VCaP (cell line): ENCODE measurements around the gene FBXW11.

Experiments used
- H3K27ac ChIP-seq: fragments of 450-650 bp; 2 replicates; pipeline ENCODE4 v1.5.1; 2017
- TF ChIP-seq, protein P1 (sequence below): fragments of 450-650 bp; conservative IDR thresholded peaks from 2 replicates; pipeline ENCODE4 v1.5.1; 2017; ENCODE audit warnings: mild to moderate bottlenecking, moderate library complexity

Gene FBXW11

DNA sequence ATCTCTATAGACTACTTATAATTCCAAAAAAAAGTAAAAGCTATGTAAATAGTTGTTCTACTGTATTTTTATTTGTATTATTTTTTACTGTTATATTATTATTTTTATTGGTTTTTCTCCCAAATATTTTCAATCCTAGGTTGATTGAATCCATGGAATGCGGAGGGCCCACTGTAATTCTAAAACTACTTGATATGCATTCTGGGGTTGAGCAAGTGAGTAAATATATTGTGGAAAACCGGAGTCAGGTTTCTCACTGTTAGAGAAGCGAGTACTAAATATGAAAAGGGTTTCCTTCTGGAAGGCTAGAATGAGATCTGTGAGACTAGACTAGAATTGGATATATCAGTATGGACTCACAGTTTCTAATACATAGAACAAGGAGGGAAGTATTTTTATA lies 66.5 kb downstream of the FBXW11 start:
- H3K27ac ChIP-seq: peak overlapping the region; percentile 38
- TF ChIP-seq, protein P1, sequence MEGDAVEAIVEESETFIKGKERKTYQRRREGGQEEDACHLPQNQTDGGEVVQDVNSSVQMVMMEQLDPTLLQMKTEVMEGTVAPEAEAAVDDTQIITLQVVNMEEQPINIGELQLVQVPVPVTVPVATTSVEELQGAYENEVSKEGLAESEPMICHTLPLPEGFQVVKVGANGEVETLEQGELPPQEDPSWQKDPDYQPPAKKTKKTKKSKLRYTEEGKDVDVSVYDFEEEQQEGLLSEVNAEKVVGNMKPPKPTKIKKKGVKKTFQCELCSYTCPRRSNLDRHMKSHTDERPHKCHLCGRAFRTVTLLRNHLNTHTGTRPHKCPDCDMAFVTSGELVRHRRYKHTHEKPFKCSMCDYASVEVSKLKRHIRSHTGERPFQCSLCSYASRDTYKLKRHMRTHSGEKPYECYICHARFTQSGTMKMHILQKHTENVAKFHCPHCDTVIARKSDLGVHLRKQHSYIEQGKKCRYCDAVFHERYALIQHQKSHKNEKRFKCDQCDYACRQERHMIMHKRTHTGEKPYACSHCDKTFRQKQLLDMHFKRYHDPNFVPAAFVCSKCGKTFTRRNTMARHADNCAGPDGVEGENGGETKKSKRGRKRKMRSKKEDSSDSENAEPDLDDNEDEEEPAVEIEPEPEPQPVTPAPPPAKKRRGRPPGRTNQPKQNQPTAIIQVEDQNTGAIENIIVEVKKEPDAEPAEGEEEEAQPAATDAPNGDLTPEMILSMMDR: no peak

DNA sequence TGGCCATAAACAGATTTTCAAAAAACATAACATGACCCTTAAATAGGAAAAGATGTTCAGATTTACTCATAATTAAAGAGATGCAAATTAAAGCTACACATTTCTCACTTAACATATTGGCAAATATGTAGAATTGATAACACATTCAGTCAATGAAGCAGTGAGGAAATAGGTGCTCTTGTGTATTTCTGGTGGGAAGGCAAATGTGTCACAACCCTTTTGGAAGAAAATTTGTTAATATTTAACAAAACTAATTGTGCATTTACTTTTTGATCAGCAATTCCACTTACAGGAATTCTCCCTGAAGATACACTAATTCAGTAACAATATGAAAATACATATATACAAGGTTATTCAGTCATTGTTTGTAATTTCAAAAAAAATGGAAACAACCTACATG lies 68.1 kb downstream of the FBXW11 start:
- no peak overlapping the region for H3K27ac ChIP-seq
- TF ChIP-seq, protein P1: no peak

DNA sequence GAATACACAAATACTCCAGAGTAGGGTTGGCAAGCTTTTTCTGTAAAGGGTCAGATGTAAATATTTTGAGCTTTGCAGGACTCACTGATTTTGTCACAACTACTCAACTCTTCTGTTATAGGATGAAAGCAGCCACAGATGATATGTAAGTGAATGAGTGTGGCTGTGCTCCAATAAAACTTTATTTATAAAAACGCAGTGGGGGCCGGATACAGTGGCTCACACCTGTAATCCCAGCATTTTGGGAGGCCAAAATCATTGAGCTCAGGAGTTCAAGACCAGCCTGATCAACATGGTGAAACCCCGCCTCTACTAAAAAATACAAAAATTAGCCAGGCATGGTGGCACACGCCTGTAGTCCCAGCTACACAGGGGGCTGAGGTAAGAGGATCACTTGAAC lies 69.1 kb downstream of the FBXW11 start:
- peak overlapping the region; percentile 66 for H3K27ac ChIP-seq
- TF ChIP-seq, protein P1: no peak

DNA sequence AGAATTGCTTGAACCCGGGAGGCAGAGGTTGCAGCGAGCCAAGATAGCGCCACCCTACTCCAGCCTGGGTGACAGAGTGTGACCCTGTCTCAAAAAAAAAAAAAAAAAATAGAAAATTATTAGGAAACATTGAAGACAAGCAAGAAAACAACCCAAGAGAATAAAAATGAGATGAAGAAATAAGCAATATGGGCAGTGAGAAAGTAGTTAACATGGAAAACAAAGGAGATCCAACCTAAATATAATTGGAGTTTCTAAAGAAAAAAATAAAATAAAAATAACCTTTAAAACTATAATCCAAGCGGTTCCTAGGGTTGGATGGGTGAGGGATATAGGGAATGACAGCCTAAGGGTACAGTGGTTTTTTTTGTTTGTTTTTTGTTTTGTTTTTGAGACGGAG lies 71.9 kb downstream of the FBXW11 start:
- TF ChIP-seq, protein P1: no peak

DNA sequence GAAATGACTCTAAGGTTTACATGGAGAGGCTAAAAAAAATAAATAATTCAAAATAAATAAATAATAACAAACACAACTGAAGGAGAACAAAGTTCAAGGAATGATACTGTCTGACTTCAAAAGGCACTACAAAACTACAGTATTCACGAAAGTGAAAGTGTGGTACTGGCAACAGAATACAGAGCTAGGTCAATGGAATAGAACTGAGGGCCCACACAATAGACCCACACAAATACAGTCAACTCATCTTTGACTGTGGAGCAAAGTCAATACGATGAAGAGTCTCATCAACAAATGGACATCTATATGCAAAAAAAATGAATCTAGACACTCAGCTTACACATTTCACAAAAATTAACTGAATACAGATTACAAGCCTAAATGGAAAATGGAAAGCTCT lies 75.3 kb downstream of the FBXW11 start:
- TF ChIP-seq, protein P1: no peak
- H3K27ac ChIP-seq: no peak overlapping the region

More for the DNA sequence above, 71.9 kb downstream of the FBXW11 start:
- H3K27ac ChIP-seq: 0 out of 2 replicates have a peak overlapping the region, but pooled peaks have one; percentile 66

DNA sequence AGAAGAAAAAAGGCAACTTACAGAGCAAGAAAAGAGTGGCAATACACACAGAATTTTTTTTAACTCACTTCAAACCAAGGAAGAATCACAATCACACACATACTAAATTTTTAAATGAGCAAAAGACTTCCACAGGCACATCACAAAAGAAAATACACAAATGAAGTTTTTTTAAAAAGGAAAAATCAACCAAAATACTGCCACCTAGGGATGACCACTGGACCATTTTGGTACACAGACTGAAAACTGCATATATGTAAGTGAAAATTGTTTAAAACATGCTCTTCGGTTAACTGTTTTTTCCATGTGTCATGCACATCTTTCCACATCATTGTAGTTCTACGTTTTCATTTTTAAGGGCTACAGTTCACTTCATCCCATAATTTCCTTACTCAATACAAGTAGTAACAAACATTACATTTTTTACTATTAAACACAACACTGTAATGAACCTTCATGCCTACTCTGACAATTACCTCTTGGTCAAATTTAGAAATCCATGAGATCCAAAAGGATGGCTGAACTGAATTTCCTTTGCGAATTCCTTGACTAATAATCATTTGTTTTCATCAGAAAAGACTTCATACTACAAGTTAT lies 79.0 kb downstream of the FBXW11 start:
- peak overlapping the region; percentile 58; the same call in 1 of the 2 replicates for H3K27ac ChIP-seq
- TF ChIP-seq, protein P1: peak; percentile 29

DNA sequence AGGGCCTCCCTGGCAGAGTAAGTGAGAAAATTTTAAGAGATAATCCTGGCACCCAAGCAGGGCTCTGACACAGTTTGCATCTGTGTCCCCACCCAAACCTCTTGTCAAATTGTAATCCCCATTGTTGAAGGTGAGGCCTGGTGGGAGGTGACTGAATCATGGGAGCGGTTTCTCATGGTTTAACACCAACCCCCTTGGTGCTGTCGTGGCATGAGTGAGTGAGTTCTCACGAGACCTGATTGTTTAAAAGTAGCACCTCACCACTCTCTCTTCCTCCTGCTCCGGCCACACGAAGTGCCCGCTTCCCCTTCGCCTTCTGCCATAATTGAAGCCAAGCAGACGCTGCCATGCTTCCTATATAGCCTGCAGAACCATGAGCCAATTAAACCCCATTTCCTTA lies 80.1 kb downstream of the FBXW11 start:
- peak overlapping the region; percentile 58 for H3K27ac ChIP-seq
- TF ChIP-seq, protein P1: no peak
